K562 treated with DMSO at 1 percent for 24 hours (cell line): ENCODE results near the gene GNG11. TPM values are rescaled to one million over a fixed set of nuclear protein-coding genes. Genes with fewer than 3 reads are reported as not detected.

Source experiments
- total RNA-seq: library from RNA; unstranded; fragments of 300-600 nt; gene quantifications from 2 replicates; pipeline ENCODE4 v1.2.3, GENCODE V29; 2022; ENCODE audit warnings: low read depth; ENCODE audit not compliant: insufficient read depth

The GNG11 gene
- total RNA-seq: 0.20 TPM in 1 of 2 replicates, not detected in the other

DNA sequence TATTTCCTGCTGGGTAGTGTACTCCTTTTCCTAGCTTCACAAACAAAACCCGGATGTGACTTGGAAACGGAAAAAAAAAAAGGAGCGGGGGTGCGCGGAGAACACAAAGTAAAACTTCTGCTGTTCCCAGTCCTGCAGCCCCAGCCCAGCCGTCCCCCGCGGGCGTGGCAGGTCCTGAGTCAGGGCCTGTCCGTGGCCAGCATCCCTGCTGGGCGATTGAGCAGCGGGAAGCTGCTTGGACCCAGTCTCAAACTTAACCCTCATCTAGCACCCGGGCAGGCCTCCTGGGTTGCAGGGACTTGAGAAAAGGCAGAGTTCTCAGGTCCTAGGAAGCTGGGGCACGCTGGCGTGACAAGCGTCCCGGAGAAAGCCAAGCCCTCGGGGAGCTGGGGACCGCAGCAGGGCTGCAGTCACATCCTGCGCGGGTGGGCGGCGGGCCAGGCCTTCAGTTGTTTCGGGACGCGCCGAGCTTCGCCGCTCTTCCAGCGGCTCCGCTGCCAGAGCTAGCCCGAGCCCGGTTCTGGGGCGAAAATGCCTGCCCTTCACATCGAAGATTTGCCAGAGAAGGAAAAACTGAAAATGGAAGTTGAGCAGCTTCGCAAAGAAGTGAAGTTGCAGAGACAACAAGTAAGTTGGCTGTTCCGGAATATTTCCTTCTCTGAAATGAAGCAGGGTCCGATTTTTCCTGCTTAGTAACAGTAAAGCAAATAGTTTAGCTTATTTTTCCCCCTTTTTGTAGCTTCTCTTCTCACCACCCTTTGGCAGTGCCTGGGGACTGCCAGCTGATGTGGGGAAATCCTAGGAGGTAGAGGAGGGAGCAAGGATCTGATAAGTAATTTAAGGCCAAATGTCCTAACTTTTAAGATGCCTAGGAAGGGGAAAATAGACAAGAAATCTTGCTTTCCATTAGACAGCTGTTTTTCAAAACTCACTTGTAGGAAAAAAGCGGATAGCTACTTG, at the start of gene GNG11:
GNG11 (plus strand) TSS at position 129 of the 960 bp plus-strand sequence; CDS start at position 532, 403 bp downstream.

DNA sequence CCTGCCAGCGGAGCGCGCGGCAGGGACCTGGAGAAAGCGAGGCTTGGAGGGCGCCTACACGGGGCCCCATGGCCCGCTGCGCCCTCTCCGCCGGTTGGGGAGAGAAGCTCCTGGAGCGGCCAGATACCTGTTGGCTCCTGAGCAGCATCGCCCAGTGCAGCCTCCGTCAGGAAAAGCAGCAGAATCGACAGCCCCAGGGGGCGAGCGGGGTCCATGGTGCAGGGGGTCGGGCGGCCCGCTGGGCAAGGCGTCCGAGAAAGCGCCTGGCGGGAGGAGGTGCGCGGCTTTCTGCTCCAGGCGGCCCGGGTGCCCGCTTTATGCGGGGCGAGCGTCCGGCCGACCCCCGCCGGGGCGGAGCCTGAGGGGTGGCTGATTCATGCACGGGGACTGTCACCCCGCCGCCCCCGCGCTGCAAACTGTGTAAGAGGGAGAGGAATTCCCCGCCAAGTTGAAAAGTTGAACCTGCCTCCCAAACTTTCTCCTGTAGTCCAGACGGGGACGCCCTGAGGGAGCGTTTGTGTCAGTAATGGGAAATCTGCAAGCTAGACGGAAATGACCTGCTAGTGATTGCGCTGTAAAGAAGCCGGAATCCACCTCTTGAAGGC, 31.0 kb upstream of the GNG11 start, which contains the start of gene TFPI2:
TFPI2 (minus strand) TSS at position 290 of the 605 bp plus-strand sequence; CDS start at position 215, 75 bp downstream.

DNA sequence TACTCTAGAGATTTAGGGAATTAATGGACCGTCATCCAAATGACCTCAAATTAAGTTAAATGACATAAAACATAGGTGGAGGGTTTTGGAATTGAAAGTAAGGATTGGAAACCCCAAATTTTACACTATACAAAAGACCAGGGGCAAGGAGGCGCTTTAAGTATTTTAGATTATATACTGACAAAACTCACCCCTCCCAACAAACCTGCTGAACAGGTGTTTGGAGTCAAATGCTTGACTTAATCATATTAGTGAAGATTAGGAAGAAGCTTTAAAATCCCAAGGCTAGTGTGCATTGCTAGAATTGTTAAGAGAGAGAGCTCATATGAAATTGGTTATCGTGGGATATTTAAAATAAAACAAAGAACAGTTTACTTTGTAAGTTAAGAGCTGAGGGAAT, 15.3 kb upstream of the GNG11 start, which contains the start of gene GNGT1:
GNGT1 (plus strand) TSS at position 301 of the 400 bp plus-strand sequence. CDS start 180 bp downstream, outside the sequence.

Other genes starting within 250 kb of the GNG11 start
- not detected in 2 replicates for gene TFPI2, start 31.0 kb upstream of the GNG11 start, total RNA-seq
- gene GNGT1, start 15.2 kb upstream of the GNG11 start, total RNA-seq: not detected in 2 replicates
- 11.3 and 16.2 TPM in 2 replicates for gene BET1, start 82.6 kb downstream of the GNG11 start, total RNA-seq